ENCODE results near the gene ARPC4. TPM values are rescaled to one million over a fixed set of nuclear protein-coding genes. Genes with fewer than 3 reads are reported as not detected.

ARPC4 gene
- total and polyA plus RNA-seq, 2 of the 13 experiments (the other 11 are each of a cell fraction or from before 2014, with no cell fraction given) = 30.1 to 83.6 TPM

DNA sequence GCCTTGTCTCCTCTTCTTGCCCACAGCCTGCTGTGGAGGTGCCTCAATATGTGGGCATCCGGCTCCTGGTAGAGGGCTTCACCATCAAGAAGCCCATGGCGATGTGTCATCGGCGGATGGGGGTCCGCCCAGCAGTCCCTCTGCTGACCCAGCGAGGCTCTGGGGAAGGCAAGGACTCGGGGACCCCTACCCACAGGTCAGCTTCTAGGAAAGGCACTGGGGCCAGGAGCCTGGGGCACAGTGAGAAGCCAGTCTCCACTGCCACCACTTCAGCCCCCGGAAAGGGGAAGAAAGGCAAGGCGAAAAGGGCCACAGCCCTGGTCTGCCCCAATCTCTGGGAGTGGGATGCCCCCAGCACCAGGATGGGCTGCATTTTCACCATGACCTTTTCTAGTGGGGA, 40.2 kb downstream of the ARPC4 start:
- ChIA-PET POLR2A (interaction anchor here (1.1 kb wide), 1 partner anchor 100 kb away, joined by 3 read pairs; no protein-coding TSS in a partner anchor), CTCF (ENCODE audit: low intra/inter-chr PET ratio, low total read pairs) (no interaction called here)
- Histone ChIP-seq H3K9me3 (ENCODE audit: low read length) (no peaks in the 10 kb centered on the region), H3K79me2 (ENCODE audit: insufficient read depth, low read length) (no peaks in the 10 kb centered on the region), H2AFZ (ENCODE audit: low read length) (no peak overlapping the region), H3K36me3 (replicated peaks in 1 of 2; ENCODE audit: control insufficient read depth in 1 of 2, insufficient read depth in 2 of 2, low read length in 2 of 2) (peaks cover 13 to 16% of the 10 kb centered on the region in 2 experiments; a peak in 4 of 5 replicates), H3K4me1 (ENCODE audit: insufficient read depth, low read length) (peaks cover 17% of the 10 kb centered on the region), H3K4me2 (ENCODE audit: low read depth, low read length) (no peak overlapping the region), H3K9ac (ENCODE audit: insufficient read depth, low read depth, low read length) (no peak overlapping the region), H3K4me3 (replicated peaks in 1 of 3; ENCODE audit: insufficient read depth in 1 of 3, low read depth in 2 of 3, low read length in 3 of 3) (no peak overlapping the region), H4K20me1 (ENCODE audit: insufficient read depth, low read length) (no peaks in the 10 kb centered on the region), H3K27me3 (ENCODE audit: control insufficient read depth in 1 of 2, insufficient read depth in 2 of 2, low read length in 2 of 2) (no peaks in the 10 kb centered on the region), H3K27ac (ENCODE audit: extremely low read length, insufficient read depth, low read length) (no peak overlapping the region)
- ATAC-seq (no peak), FAIRE-seq (no peak), DNase-seq (ENCODE audit: low spot score) (no peak)
- TF ChIP-seq ZNF850 (CRISPR knock-in tag; conservative IDR thresholded peaks at IDR 0.05) = no peak
- no peak for TF ChIP-seq JUND (CRISPR knock-in tag; IDR thresholded peaks at IDR 0.05)
- no peak for TF ChIP-seq MYPOP (CRISPR knock-in tag; IDR thresholded peaks at IDR 0.05)
- no peak for TF ChIP-seq RFX5 (IDR thresholded peaks at IDR 0.05; ENCODE audit: low read depth, low read length)
- TF ChIP-seq BATF2 (CRISPR knock-in tag; IDR thresholded peaks at IDR 0.05) = no peak
- TF ChIP-seq, protein P1, sequence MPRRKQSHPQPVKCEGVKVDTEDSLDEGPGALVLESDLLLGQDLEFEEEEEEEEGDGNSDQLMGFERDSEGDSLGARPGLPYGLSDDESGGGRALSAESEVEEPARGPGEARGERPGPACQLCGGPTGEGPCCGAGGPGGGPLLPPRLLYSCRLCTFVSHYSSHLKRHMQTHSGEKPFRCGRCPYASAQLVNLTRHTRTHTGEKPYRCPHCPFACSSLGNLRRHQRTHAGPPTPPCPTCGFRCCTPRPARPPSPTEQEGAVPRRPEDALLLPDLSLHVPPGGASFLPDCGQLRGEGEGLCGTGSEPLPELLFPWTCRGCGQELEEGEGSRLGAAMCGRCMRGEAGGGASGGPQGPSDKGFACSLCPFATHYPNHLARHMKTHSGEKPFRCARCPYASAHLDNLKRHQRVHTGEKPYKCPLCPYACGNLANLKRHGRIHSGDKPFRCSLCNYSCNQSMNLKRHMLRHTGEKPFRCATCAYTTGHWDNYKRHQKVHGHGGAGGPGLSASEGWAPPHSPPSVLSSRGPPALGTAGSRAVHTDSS (CRISPR knock-in tag; conservative IDR thresholded peaks at IDR 0.05) = no peak
- TF ChIP-seq LRRFIP1 (CRISPR knock-in tag; conservative IDR thresholded peaks at IDR 0.05) = no peak
- TF ChIP-seq YY1 (IDR thresholded peaks at IDR 0.05; ENCODE audit: insufficient read depth, insufficient replicate concordance, low read depth, low read length) = no peak
- no peak for TF ChIP-seq ZNF713 (CRISPR knock-in tag; IDR thresholded peaks at IDR 0.05)
- in situ Hi-C loops (cut with HindIII; ENCODE audit: extremely low pct_ligation_motif_present, low pct_unique_long_range_greater_than_20kb) = no loop called here
- WGBS (ENCODE audit: low lambda C conversion rate) = 100% methylated on average over 2 of the region's 9 CpGs
- intact Hi-C loops (cut with micrococcal nuclease; ENCODE audit: unreplicated experiment) = no loop called here
- no TSS peak for BruUV-seq (replicated peaks)

All from HepG2 (cell line).